OCI-LY7 (cell line): ENCODE measurements around the gene PHAF1. TPM values are rescaled to one million over a fixed set of nuclear protein-coding genes. Genes with fewer than 3 reads are reported as not detected.

Experiments
- BruUV-seq: library from RNA; stranded (reverse); fragments of 400-500 nt; replicated peaks from 2 replicates; lab custom pipeline; 2021; lab: Mats Ljungman, UMichigan
- CTCF ChIA-PET: fragments of 300-600 bp; sonication (Branson Sonifier 250); formaldehyde crosslinking; loops from one replicate; lab custom pipeline; 2022; ENCODE audit warnings: antibody characterized with exemption; ENCODE audit not compliant: unreplicated experiment; lab: Charles Lee
- POLR2A ChIA-PET: fragments of 300-600 bp; sonication (Branson Sonifier 250); formaldehyde crosslinking; loops from one replicate; lab custom pipeline; 2022; ENCODE audit warnings: antibody characterized with exemption; lab: Charles Lee
- DNase-seq: peaks from one replicate; pipeline ENCODE4 v3.0.0-alpha.2; 2015; ENCODE audit warnings: low spot score
- H2AFZ ChIP-seq: fragments of 200-600 bp; sonication (generic), shearing (Covaris generic); 2 replicates; pipeline ENCODE4 v1.6.1; 2014; ENCODE audit warnings: mild to moderate bottlenecking, antibody characterized with exemption, low read length, moderate library complexity
- H3K27ac ChIP-seq: fragments of 200-600 bp; sonication (generic); 2 replicates; pipeline ENCODE4 v1.5.1; 2014; ENCODE audit warnings: mixed run types, low read depth, mild to moderate bottlenecking, moderate library complexity, low read length, inconsistent platforms; ENCODE audit not compliant: poor library complexity, severe bottlenecking
- H3K36me3 ChIP-seq: fragments of 200-600 bp; sonication (generic); 2 replicates; pipeline ENCODE4 v1.6.1; 2014; ENCODE audit warnings: mild to moderate bottlenecking, antibody characterized with exemption, low read length, moderate library complexity, mixed read lengths; ENCODE audit not compliant: insufficient read depth
- H3K4me1 ChIP-seq: fragments of 200-600 bp; sonication (generic); 2 replicates; pipeline ENCODE4 v1.5.1; 2014; ENCODE audit warnings: mild to moderate bottlenecking, low read length; ENCODE audit not compliant: insufficient read depth, poor library complexity, severe bottlenecking
- H3K4me2 ChIP-seq: fragments of 200-600 bp; sonication (generic); 2 replicates; pipeline ENCODE4 v1.6.1; 2014; ENCODE audit warnings: mild to moderate bottlenecking, low read length
- H3K4me3 ChIP-seq: fragments of 200-600 bp; sonication (generic); 2 replicates; pipeline ENCODE4 v1.5.1; 2014; ENCODE audit warnings: mild to moderate bottlenecking, low read depth, low read length; ENCODE audit not compliant: poor library complexity, severe bottlenecking
- H3K79me2 ChIP-seq: fragments of 200-600 bp; sonication (generic); 2 replicates; pipeline ENCODE4 v1.6.1; 2016; ENCODE audit warnings: low read depth, mild to moderate bottlenecking, low read length, moderate library complexity, mixed read lengths; ENCODE audit not compliant: insufficient read depth
- H3K9me2 ChIP-seq: fragments of 200-600 bp; sonication (generic); 2 replicates; pipeline ENCODE4 v1.6.1; 2016; ENCODE audit warnings: mild to moderate bottlenecking, low read length, mixed read lengths; ENCODE audit not compliant: insufficient read depth
- H3K9me3 ChIP-seq: fragments of 200-600 bp; sonication (generic); 2 replicates; pipeline ENCODE4 v1.6.1; 2014; ENCODE audit warnings: mild to moderate bottlenecking, mixed run types, low read length, mixed read lengths
- H4K20me1 ChIP-seq: fragments of 200-600 bp; sonication (generic); 2 replicates; pipeline ENCODE4 v1.6.1; 2014; ENCODE audit warnings: mild to moderate bottlenecking, antibody characterized with exemption, low read length, moderate library complexity, mixed read lengths; ENCODE audit not compliant: insufficient read depth
- EZH2phosphoT487 ChIP-seq: fragments of 200-600 bp; sonication (generic); IDR thresholded peaks from 2 replicates; pipeline ENCODE4 v1.6.1; 2018; ENCODE audit warnings: low read depth, borderline replicate concordance, mild to moderate bottlenecking, mixed run types, antibody characterized with exemption, low read length, moderate library complexity, mixed read lengths
- intact Hi-C: fragments of 100-400 bp; cut with micrococcal nuclease; formaldehyde crosslinking; loops from one replicate; pipeline ENCODE4 v1.10.0; 2022; ENCODE audit not compliant: unreplicated experiment
- total RNA-seq, 2 experiments: library from RNA; depleted of rRNA in 1 of 2; stranded (reverse); fragments of >200 nt in 1 of 2; shearing (Covaris generic) in 1 of 2; gene quantifications; 2 replicates each; pipeline ENCODE4 v1.2.3, GENCODE V29; 2014 to 2022
- TF ChIP-seq, protein P1 (sequence below): fragments of 200-600 bp; sonication (generic); conservative IDR thresholded peaks from 2 replicates; pipeline ENCODE4 v1.5.1; 2014; ENCODE audit warnings: mild to moderate bottlenecking, antibody characterized with exemption, low read length, moderate library complexity, mixed read lengths

The PHAF1 gene
- total RNA-seq, 2 experiments from 2014 or later = 13.9 to 16.8 TPM

GRCh38 chr16:67191995-67192681, 82.4 kb downstream of the PHAF1 start, which contains the start of gene E2F4:
TSS of gene E2F4 (plus strand) at chr16:67192155. CDS start at chr16:67192228, 73 bp downstream.
- peak within 1 kb of the TSS; percentile 57; the same call in 1 of the 2 replicates for H2AFZ ChIP-seq
- peaks cover 22% of the 10 kb centered on the region for H3K79me2 ChIP-seq
- DNase-seq = peak; percentile 96
- peak within 1 kb of the TSS; percentile 98 for H3K4me3 ChIP-seq
- no peaks in the 10 kb centered on the region for H3K9me3 ChIP-seq
- H3K4me1 ChIP-seq = peaks cover 19% of the 10 kb centered on the region
- H3K27ac ChIP-seq = peak within 1 kb of the TSS; percentile 45
- BruUV-seq = TSS peak; percentile 82
- TF ChIP-seq EZH2phosphoT487 = no peak
- TF ChIP-seq, protein P1, sequence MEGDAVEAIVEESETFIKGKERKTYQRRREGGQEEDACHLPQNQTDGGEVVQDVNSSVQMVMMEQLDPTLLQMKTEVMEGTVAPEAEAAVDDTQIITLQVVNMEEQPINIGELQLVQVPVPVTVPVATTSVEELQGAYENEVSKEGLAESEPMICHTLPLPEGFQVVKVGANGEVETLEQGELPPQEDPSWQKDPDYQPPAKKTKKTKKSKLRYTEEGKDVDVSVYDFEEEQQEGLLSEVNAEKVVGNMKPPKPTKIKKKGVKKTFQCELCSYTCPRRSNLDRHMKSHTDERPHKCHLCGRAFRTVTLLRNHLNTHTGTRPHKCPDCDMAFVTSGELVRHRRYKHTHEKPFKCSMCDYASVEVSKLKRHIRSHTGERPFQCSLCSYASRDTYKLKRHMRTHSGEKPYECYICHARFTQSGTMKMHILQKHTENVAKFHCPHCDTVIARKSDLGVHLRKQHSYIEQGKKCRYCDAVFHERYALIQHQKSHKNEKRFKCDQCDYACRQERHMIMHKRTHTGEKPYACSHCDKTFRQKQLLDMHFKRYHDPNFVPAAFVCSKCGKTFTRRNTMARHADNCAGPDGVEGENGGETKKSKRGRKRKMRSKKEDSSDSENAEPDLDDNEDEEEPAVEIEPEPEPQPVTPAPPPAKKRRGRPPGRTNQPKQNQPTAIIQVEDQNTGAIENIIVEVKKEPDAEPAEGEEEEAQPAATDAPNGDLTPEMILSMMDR = no peak
- H4K20me1 ChIP-seq = peaks cover 9% of the 10 kb centered on the region; the same call in 1 of the 2 replicates
- no peaks in the 10 kb centered on the region for H3K9me2 ChIP-seq
- intact Hi-C loops = loop anchor here (2.0 kb wide), 2 partner anchors 35 to 55 kb away; partner anchors contain the start of genes FHOD1 and TMEM208
- H3K36me3 ChIP-seq = peaks cover 50% of the 10 kb centered on the region
- ChIA-PET POLR2A (interaction anchor here (0.5 to 1.5 kb wide), 4 partner anchors 35 to 73 kb away, joined by 3 to 7 read pairs (median 3); partner anchors contain the start of gene TMEM208), CTCF (interaction anchor here (0.6 to 1.0 kb wide), 3 partner anchors 35 to 261 kb away, joined by 3 read pairs; partner anchors contain the start of gene TMEM208)
- H3K4me2 ChIP-seq = peak within 1 kb of the TSS; percentile 86

DNA sequence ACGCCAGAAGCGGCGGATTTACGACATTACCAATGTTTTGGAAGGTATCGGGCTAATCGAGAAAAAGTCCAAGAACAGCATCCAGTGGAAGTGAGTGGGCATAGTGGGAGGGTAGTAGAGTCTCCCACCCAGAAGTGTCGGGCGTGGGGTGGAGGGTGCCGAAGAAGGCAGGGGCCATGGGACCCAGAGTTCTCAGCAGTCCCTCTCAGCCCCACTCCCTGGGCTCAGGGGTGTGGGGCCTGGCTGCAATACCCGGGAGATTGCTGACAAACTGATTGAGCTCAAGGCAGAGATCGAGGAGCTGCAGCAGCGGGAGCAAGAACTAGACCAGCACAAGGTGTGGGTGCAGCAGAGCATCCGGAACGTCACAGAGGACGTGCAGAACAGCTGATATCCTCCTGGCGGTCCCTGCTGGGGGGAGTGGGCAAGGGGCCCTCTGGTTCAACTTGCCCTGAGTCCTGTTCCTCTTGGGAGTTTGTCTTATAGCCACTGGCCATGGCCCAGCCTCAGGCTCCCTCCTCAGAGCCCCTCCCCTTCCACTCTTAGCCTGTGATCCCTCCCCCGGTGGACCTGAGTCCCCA, 83.1 kb downstream of the PHAF1 start:
- Histone ChIP-seq H3K4me3 (peak overlapping the region; percentile 98), H3K79me2 (peaks cover 22% of the 10 kb centered on the region), H4K20me1 (peaks cover 9% of the 10 kb centered on the region; the same call in 1 of the 2 replicates), H3K9me2 (no peaks in the 10 kb centered on the region), H3K27ac (peak overlapping the region; percentile 45), H3K36me3 (peaks cover 57% of the 10 kb centered on the region), H3K4me2 (peak overlapping the region; percentile 86), H3K9me3 (no peaks in the 10 kb centered on the region), H3K4me1 (peaks cover 19% of the 10 kb centered on the region), H2AFZ (no peak overlapping the region)
- intact Hi-C loops = loop anchor here (2.0 kb wide), 2 partner anchors 34 to 54 kb away; partner anchors contain the start of genes FHOD1 and TMEM208
- ChIA-PET CTCF (interaction anchor here (0.6 to 1.0 kb wide), 3 partner anchors 34 to 261 kb away, joined by 3 to 4 read pairs (median 3); partner anchors contain the start of gene TMEM208), POLR2A (interaction anchor here (0.6 to 1.5 kb wide), 4 partner anchors 24 to 51 kb away, joined by 3 to 7 read pairs (median 3); partner anchors contain the start of gene TMEM208)
- no TSS peak for BruUV-seq
- DNase-seq = peak; percentile 48
- TF ChIP-seq EZH2phosphoT487 = no peak
- TF ChIP-seq, protein P1 = no peak
